HepG2 (cell line): ENCODE measurements around the gene RAD21L1. TPM values are rescaled to one million over a fixed set of nuclear protein-coding genes. Genes with fewer than 3 reads are reported as not detected.

ENCODE experiments used
- ATAC-seq: fragments of 200-7000 bp; cut with Tn5 transposase; 3 replicates; pipeline ENCODE4 v1.9.1; 2020; ENCODE audit warnings: mild to moderate bottlenecking, moderate library complexity
- BruUV-seq: library from RNA; stranded (reverse); fragments of 400-500 nt; replicated peaks from 2 replicates; lab custom pipeline; 2021; lab: Mats Ljungman, UMichigan
- CTCF ChIA-PET: fragments of 300-600 bp; formaldehyde crosslinking; extraction: SDS; loops from one replicate; lab custom pipeline; 2021; ENCODE audit warnings: low total read pairs, inconsistent platforms, low intra/inter-chr PET ratio; lab: Yijun Ruan, JAX
- POLR2A ChIA-PET: fragments of 350-600 bp; sonication (Branson Sonifier 250); formaldehyde crosslinking; loops from one replicate; lab custom pipeline; 2020; ENCODE audit warnings: antibody characterized with exemption, inconsistent platforms; lab: Yijun Ruan, JAX
- DNase-seq: peaks from one replicate; pipeline ENCODE4 v3.0.0-alpha.2; 2015; ENCODE audit warnings: low spot score
- FAIRE-seq: peaks from 3 replicates; lab custom pipeline; 2011; peaks lifted over from hg19 to GRCh38; lab: Jason Lieb, UNC
- H2AFZ ChIP-seq: one replicate; pipeline ENCODE4 v1.6.1; 2011; ENCODE audit warnings: low read length, inconsistent platforms
- H3K27ac ChIP-seq: fragments of 300-600 bp; 3 replicates; pipeline ENCODE4 v1.8.0; 2011; ENCODE audit warnings: mixed run types, mild to moderate bottlenecking, mixed read lengths, low read length, inconsistent platforms; ENCODE audit not compliant: insufficient read depth; ENCODE audit errors: extremely low read length
- H3K27me3 ChIP-seq, 2 experiments: fragments of 200-600 bp in 1 of 2; 2 replicates in 1 of 2; 3 replicates in 1 of 2; pipeline versions ENCODE4 v1.6.0 to v1.8.0; 2011; ENCODE audit warnings: low read length in 2 of 2, mild to moderate bottlenecking in 2 of 2, moderate library complexity in 2 of 2, inconsistent platforms in 1 of 2; ENCODE audit not compliant: insufficient read depth in 2 of 2, control insufficient read depth in 1 of 2
- H3K36me3 ChIP-seq, 2 experiments: fragments of 200-600 bp in 1 of 2; replicated peaks in 1 of 2; 2 replicates in 1 of 2; 3 replicates in 1 of 2; pipeline versions ENCODE4 v1.5.1 to v1.8.0; 2011; ENCODE audit warnings: low read length in 2 of 2, inconsistent platforms in 1 of 2; ENCODE audit not compliant: insufficient read depth in 2 of 2, control insufficient read depth in 1 of 2
- H3K4me1 ChIP-seq: 2 replicates; pipeline ENCODE4 v1.5.1; 2012; ENCODE audit warnings: low read length, inconsistent platforms; ENCODE audit not compliant: insufficient read depth
- H3K4me2 ChIP-seq: 2 replicates; pipeline ENCODE4 v1.6.0; 2011; ENCODE audit warnings: low read depth, low read length, inconsistent platforms
- H3K4me3 ChIP-seq, 3 experiments: fragments of 200-600 bp in 1 of 3; sonication (generic), shearing (Covaris generic) in 1 of 3; replicated peaks in 1 of 3; 2 replicates each; pipeline ENCODE4 v1.5.1; 2011 to 2016; ENCODE audit warnings: low read length in 3 of 3, inconsistent platforms in 2 of 3, low read depth in 2 of 3, mild to moderate bottlenecking in 2 of 3, control low read depth in 1 of 3, mixed read lengths in 1 of 3; ENCODE audit not compliant: insufficient read depth in 1 of 3
- H3K79me2 ChIP-seq: one replicate; pipeline ENCODE4 v1.6.1; 2011; ENCODE audit warnings: low read length, inconsistent platforms; ENCODE audit not compliant: insufficient read depth
- H3K9ac ChIP-seq: 2 replicates; pipeline ENCODE4 v1.6.0; 2011; ENCODE audit warnings: mild to moderate bottlenecking, low read depth, low read length, inconsistent platforms; ENCODE audit not compliant: insufficient read depth
- H3K9me3 ChIP-seq: 2 replicates; pipeline ENCODE4 v1.5.1; 2012; ENCODE audit warnings: mild to moderate bottlenecking, low read length
- H4K20me1 ChIP-seq: 2 replicates; pipeline ENCODE4 v1.6.0; 2011; ENCODE audit warnings: inconsistent platforms, mild to moderate bottlenecking, low read length, moderate library complexity; ENCODE audit not compliant: insufficient read depth
- DPF2 ChIP-seq: sonication (generic); formaldehyde crosslinking; IDR thresholded peaks from 2 replicates; pipeline ENCODE4 v1.4.0; 2020; ENCODE audit warnings: mild to moderate bottlenecking, low read depth, missing genetic modification reagents, borderline replicate concordance
- NCOA5 ChIP-seq: sonication (generic); formaldehyde crosslinking; IDR thresholded peaks from 2 replicates; pipeline ENCODE4 v1.4.0; 2020; ENCODE audit warnings: missing genetic modification reagents
- NR2F6 ChIP-seq, 2 experiments: IDR thresholded peaks; 2 replicates each; pipeline ENCODE4 v1.6.1; 2016; ENCODE audit warnings: antibody characterized with exemption in 1 of 2, mild to moderate bottlenecking in 1 of 2
- RFX5 ChIP-seq: IDR thresholded peaks from 2 replicates; pipeline ENCODE4 v1.6.1; 2011; ENCODE audit warnings: low read depth, low read length, improper control_type of control experiment
- SAP130 ChIP-seq: IDR thresholded peaks from 2 replicates; pipeline ENCODE4 v1.6.1; 2016; ENCODE audit warnings: low read depth
- SP140L ChIP-seq: sonication (generic); formaldehyde crosslinking; IDR thresholded peaks from 2 replicates; pipeline ENCODE4 v1.4.0; 2020; ENCODE audit warnings: missing genetic modification reagents, borderline replicate concordance
- ZBTB42 ChIP-seq: sonication (generic); formaldehyde crosslinking; IDR thresholded peaks from 2 replicates; pipeline ENCODE4 v1.5.0; 2020; ENCODE audit warnings: mild to moderate bottlenecking, missing genetic modification reagents
- ZFP1 ChIP-seq: IDR thresholded peaks from 2 replicates; pipeline ENCODE4 v1.6.1; 2016
- ZNF12 ChIP-seq: sonication (generic); formaldehyde crosslinking; IDR thresholded peaks from 2 replicates; pipeline ENCODE4 v1.5.0; 2020; ENCODE audit warnings: missing genetic modification reagents
- ZNF24 ChIP-seq: fragments of 450-650 bp; IDR thresholded peaks from 2 replicates; pipeline ENCODE4 v1.6.1; 2017; ENCODE audit warnings: antibody characterized with exemption, mild to moderate bottlenecking
- ZNF329 ChIP-seq: sonication (generic); formaldehyde crosslinking; IDR thresholded peaks from 2 replicates; pipeline ENCODE4 v1.9.0; 2021; ENCODE audit warnings: low read depth, mild to moderate bottlenecking, missing genetic modification reagents
- ZNF350 ChIP-seq: sonication (generic); formaldehyde crosslinking; IDR thresholded peaks from 2 replicates; pipeline ENCODE4 v1.4.0; 2020; ENCODE audit warnings: mild to moderate bottlenecking, low read depth, missing genetic modification reagents, borderline replicate concordance
- ZNF607 ChIP-seq: sonication (generic); formaldehyde crosslinking; IDR thresholded peaks from 2 replicates; pipeline ENCODE4 v1.5.1; 2020; ENCODE audit warnings: missing genetic modification reagents, mild to moderate bottlenecking, borderline replicate concordance
- ZNF672 ChIP-seq: sonication (generic); formaldehyde crosslinking; IDR thresholded peaks from 2 replicates; pipeline ENCODE4 v1.8.1; 2022; ENCODE audit warnings: missing genetic modification reagents
- WGBS: methylation state at CpG from one replicate; pipeline ENCODE4 v1.1.6; 2017; ENCODE audit warnings: low lambda C conversion rate; 5-methylcytosine and 5-hydroxymethylcytosine counted together
- in situ Hi-C: cut with HindIII; loops from 2 replicates; pipeline ENCODE4 v1.10.0; 2017; ENCODE audit warnings: low pct_unique_long_range_greater_than_20kb; ENCODE audit not compliant: extremely low pct_ligation_motif_present
- intact Hi-C: fragments of 100-400 bp; cut with micrococcal nuclease; formaldehyde crosslinking; loops from one replicate; pipeline ENCODE4 v1.10.0; 2022; ENCODE audit not compliant: unreplicated experiment
- polyA plus RNA-seq, 8 experiments: library from polyadenylated mRNA; depleted of rRNA in 3 of 8; stranded (reverse) in 7 of 8; unstranded in 1 of 8; fragments of >200 nt; fragmentation: Illumina TruSeq in 4 of 8; extraction: Trizol in 4 of 8; gene quantifications; 2 replicates each; pipeline versions ENCODE4 v1.2.1 to v1.2.3, GENCODE V29; 2011 to 2016; ENCODE audit warnings: low read depth in 4 of 8, missing spikeins in 1 of 8, mixed read lengths in 1 of 8; ENCODE audit not compliant: insufficient read depth in 1 of 8
- total RNA-seq, 5 experiments: library from RNA; depleted of rRNA; stranded (reverse); fragments of >200 nt; fragmentation: Illumina TruSeq; extraction: Trizol; gene quantifications; 2 replicates each; pipeline ENCODE4 v1.2.3, GENCODE V29; 2016; ENCODE audit warnings: low read depth in 1 of 5
- TF ChIP-seq, protein P1 (sequence below): sonication (generic); formaldehyde crosslinking; IDR thresholded peaks from 2 replicates; pipeline ENCODE4 v1.4.0; 2020; ENCODE audit warnings: mild to moderate bottlenecking, missing genetic modification reagents
- TF ChIP-seq, protein P2 (sequence below): IDR thresholded peaks from 2 replicates; pipeline ENCODE4 v1.6.1; 2016; ENCODE audit warnings: mild to moderate bottlenecking, missing biosample characterization, missing genetic modification reagents
- TF ChIP-seq, protein P3 (sequence below): sonication (generic); formaldehyde crosslinking; IDR thresholded peaks from 2 replicates; pipeline ENCODE4 v1.5.0; 2020; ENCODE audit warnings: mild to moderate bottlenecking, low read depth, missing genetic modification reagents, borderline replicate concordance

RAD21L1 gene
- total and polyA plus RNA-seq, 2 of the 13 experiments (the other 11 are each of a cell fraction or from before 2014, with no cell fraction given), result not detected

DNA sequence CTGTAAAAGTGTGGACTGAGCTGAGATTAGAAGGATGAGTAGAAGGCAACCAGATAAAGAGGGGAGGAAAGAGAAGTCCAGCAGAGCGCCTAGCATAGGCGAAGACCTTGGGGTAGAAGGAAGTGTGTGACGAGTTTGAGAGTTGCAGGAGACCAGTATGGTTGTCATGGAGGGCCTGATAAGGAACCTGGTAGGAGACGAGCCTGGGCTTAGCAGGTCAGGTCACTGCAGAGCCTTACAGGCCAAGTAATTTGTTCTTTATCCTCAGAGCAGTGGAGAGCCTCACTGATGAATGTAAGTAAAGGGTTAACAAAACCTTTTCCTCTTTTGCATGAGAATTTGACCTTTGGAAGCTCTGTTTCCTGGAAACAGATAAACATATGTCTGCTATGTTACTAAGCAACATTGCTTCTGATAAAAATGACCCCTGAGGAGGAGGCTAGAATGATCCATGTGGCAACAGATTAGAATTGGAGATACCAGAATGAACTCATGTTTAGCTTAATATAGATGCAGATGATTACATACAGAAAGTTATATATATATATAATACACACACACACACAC is 38.2 kb upstream of the RAD21L1 start:
- in situ Hi-C loops, result loop anchor here (5.0 to 10.0 kb wide), 3 partner anchors 70 to 373 kb away; partner anchors contain the start of gene PSMF1
- no peaks in the 10 kb centered on the region for H3K79me2 ChIP-seq
- FAIRE-seq (peak; percentile 87), DNase-seq (peak; percentile 96), ATAC-seq (peak; percentile 57)
- H3K27me3 ChIP-seq, result no peaks in the 10 kb centered on the region; a peak in 1 of 5 replicates
- WGBS, result 9% methylated on average over 4 of the region's 4 CpGs
- CTCF ChIA-PET, result no interaction called here
- peak overlapping the region; percentile 94 for H3K4me2 ChIP-seq
- peaks cover 60% of the 10 kb centered on the region for H3K4me1 ChIP-seq
- POLR2A ChIA-PET, result interaction anchor here (1.2 to 1.6 kb wide), 2 partner anchors 25 to 138 kb away, joined by 3 to 6 read pairs; no protein-coding TSS in a partner anchor
- H4K20me1 ChIP-seq, result no peaks in the 10 kb centered on the region
- H3K36me3 ChIP-seq, result no peaks in the 10 kb centered on the region
- H3K4me3 ChIP-seq, result peak overlapping the region; percentile 11 to 75 (median 15)
- intact Hi-C loops, result loop anchor here (2.0 to 10.0 kb wide), 3 partner anchors 69 to 373 kb away; partner anchors contain the start of gene PSMF1
- H3K9ac ChIP-seq, result peak overlapping the region; percentile 69
- no peaks in the 10 kb centered on the region for H3K9me3 ChIP-seq
- no TSS peak for BruUV-seq
- peak overlapping the region; percentile 33 for H2AFZ ChIP-seq
- H3K27ac ChIP-seq, result peak overlapping the region; percentile 68
- TF ChIP-seq RFX5 (no peak), DPF2 (CRISPR knock-in tag) (no peak), ZNF12 (CRISPR knock-in tag) (no peak), ZNF607 (CRISPR knock-in tag) (no peak; the same call in 1 of the 2 replicates), ZNF672 (CRISPR knock-in tag) (no peak), ZNF329 (CRISPR knock-in tag) (no peak), ZNF24 (peak; percentile 70; the same call in 1 of the 2 replicates), SAP130 (CRISPR knock-in tag) (peak; percentile 94), ZBTB42 (CRISPR knock-in tag) (no peak), ZFP1 (peak; percentile 63), NR2F6 (IDR thresholded peaks at IDR 0.05) (peak; percentile 87), NR2F6 (CRISPR knock-in tag; IDR thresholded peaks at IDR 0.05) (peak; percentile 89), ZNF350 (CRISPR knock-in tag) (no peak), SP140L (CRISPR knock-in tag) (peak; percentile 63; the same call in 1 of the 2 replicates), NCOA5 (CRISPR knock-in tag) (no peak)
- TF ChIP-seq, protein P1, sequence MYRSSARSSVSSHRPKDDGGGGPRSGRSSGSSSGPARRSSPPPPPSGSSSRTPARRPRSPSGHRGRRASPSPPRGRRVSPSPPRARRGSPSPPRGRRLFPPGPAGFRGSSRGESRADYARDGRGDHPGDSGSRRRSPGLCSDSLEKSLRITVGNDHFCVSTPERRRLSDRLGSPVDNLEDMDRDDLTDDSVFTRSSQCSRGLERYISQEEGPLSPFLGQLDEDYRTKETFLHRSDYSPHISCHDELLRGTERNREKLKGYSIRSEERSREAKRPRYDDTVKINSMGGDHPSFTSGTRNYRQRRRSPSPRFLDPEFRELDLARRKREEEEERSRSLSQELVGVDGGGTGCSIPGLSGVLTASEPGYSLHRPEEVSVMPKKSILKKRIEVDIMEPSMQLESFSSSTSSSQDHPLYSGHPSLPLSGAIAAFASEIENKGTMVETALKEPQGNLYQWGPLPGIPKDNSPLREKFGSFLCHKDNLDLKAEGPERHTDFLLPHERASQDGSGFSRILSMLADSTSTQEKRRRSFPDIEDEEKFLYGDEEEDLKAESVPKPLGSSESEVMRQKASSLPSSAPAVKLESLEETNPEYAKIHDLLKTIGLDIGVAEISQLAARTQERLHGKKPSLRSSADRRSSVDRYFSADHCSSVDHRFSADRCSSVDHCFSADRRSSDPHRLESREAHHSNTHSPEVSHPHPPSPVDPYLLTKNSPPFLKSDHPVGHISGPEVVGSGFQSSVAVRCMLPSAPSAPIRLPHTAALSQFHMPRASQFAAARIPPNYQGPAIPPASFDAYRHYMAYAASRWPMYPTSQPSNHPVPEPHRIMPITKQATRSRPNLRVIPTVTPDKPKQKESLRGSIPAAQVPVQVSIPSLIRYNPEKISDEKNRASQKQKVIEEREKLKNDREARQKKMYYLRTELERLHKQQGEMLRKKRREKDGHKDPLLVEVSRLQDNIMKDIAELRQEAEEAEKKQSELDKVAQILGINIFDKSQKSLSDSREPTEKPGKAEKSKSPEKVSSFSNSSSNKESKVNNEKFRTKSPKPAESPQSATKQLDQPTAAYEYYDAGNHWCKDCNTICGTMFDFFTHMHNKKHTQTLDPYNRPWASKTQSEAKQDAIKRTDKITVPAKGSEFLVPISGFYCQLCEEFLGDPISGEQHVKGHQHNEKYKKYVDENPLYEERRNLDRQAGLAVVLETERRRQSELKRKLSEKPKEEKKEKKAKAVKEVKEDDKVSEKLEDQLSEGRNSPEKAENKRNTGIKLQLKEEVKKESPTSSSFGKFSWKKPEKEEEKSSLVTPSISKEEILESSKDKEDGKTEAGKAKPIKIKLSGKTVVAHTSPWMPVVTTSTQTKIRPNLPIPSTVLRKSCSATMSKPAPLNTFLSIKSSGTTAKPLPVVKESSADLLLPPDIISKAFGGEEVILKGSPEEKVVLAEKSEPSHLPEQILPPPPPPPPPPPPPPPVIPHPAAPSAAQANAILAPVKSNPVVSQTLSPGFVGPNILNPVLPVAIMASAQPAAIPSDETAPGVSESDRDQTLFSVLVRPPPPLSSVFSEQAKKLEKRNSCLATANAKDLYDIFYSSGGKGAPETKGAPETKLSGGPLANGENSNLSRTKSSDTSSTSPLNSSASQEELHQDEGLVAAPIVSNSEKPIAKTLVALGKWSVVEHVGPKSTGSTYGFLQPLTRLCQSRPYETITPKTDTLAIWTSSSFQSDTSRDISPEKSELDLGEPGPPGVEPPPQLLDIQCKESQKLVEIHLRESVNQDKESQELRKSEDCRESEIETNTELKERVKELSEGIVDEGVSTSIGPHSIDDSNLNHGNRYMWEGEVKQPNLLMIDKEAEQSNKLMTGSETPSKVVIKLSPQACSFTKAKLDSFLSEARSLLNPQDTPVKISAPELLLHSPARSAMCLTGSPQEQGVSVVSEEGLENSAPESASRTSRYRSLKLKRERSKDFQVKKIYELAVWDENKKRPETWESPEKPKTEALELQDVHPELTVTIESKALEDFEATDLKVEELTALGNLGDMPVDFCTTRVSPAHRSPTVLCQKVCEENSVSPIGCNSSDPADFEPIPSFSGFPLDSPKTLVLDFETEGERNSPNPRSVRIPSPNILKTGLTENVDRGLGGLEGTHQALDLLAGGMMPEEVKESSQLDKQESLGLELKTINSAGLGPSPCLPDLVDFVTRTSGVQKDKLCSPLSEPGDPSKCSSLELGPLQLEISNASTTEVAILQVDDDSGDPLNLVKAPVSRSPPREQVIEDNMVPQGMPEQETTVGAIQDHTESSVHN (CRISPR knock-in tag), result no peak
- TF ChIP-seq, protein P2, sequence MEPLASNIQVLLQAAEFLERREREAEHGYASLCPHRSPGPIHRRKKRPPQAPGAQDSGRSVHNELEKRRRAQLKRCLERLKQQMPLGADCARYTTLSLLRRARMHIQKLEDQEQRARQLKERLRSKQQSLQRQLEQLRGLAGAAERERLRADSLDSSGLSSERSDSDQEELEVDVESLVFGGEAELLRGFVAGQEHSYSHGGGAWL (CRISPR knock-in tag), result no peak
- TF ChIP-seq, protein P3, sequence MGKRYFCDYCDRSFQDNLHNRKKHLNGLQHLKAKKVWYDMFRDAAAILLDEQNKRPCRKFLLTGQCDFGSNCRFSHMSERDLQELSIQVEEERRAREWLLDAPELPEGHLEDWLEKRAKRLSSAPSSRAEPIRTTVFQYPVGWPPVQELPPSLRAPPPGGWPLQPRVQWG, result no peak
